Measurements from ENCODE around the gene SHC1.

SHC1 gene

GRCh38 chr1:154995301-154995983 lies 24.9 kb upstream of the SHC1 start:
- TF ChIP-seq CTCF (IDR thresholded peaks at IDR 0.05) = peak; percentile 56; the same call in 1 of the 2 replicates

- TF ChIP-seq CTCF (IDR thresholded peaks at IDR 0.05) = no peak
Observed at GRCh38 chr1:154994591-154994990, 24.0 kb upstream of the SHC1 start.

GRCh38 chr1:154994269-154994587 lies 23.7 kb upstream of the SHC1 start:
- TF ChIP-seq CTCF (IDR thresholded peaks at IDR 0.05) = no peak

- TF ChIP-seq CTCF (IDR thresholded peaks at IDR 0.05) = no peak
Observed at GRCh38 chr1:154993572-154994268, 23.2 kb upstream of the SHC1 start, which contains the start of gene LENEP. Gene LENEP (plus strand): TSS chr1:154993586. CDS start chr1:154993608, 22 bp downstream.

GRCh38 chr1:154992721-154993571 lies 22.4 kb upstream of the SHC1 start:
- TF ChIP-seq CTCF (IDR thresholded peaks at IDR 0.05) = 0 out of 2 replicates have a peak, but pooled peaks have one; percentile 13

- no peak for TF ChIP-seq CTCF (IDR thresholded peaks at IDR 0.05)
Observed at GRCh38 chr1:154990276-154990675, 19.7 kb upstream of the SHC1 start.

- no peak for TF ChIP-seq CTCF (IDR thresholded peaks at IDR 0.05)
Observed at GRCh38 chr1:154989195-154989860, 18.8 kb upstream of the SHC1 start.

Data from LNCAP (cell line).